OCI-LY1 (cell line): ENCODE data around the gene SMU1.

ENCODE experiments used
- H2AFZ ChIP-seq: fragments of 200-600 bp; sonication (generic), shearing (Covaris generic); 2 replicates; pipeline ENCODE4 v1.6.0; 2014; ENCODE audit warnings: antibody characterized with exemption, mild to moderate bottlenecking, low read length
- H3F3A ChIP-seq: fragments of 200-600 bp; sonication (generic), shearing (Covaris generic); 2 replicates; pipeline ENCODE4 v1.6.0; 2014; ENCODE audit warnings: mild to moderate bottlenecking, antibody characterized with exemption, low read length, moderate library complexity; ENCODE audit not compliant: insufficient read depth
- H3K27ac ChIP-seq: fragments of 200-600 bp; sonication (generic); 2 replicates; pipeline ENCODE4 v1.5.1; 2014; ENCODE audit warnings: low read length, mixed run types, mild to moderate bottlenecking, low read depth; ENCODE audit not compliant: poor library complexity, severe bottlenecking
- H3K27me3 ChIP-seq: fragments of 200-600 bp; sonication (generic); 2 replicates; pipeline ENCODE4 v1.6.0; 2014; ENCODE audit warnings: antibody characterized with exemption, mild to moderate bottlenecking, low read length, moderate library complexity; ENCODE audit not compliant: insufficient read depth
- H3K36me3 ChIP-seq: fragments of 200-600 bp; sonication (generic); 2 replicates; pipeline ENCODE4 v1.6.1; 2014; ENCODE audit warnings: mild to moderate bottlenecking, antibody characterized with exemption, low read length, moderate library complexity, mixed read lengths; ENCODE audit not compliant: insufficient read depth
- H3K4me1 ChIP-seq: fragments of 200-600 bp; sonication (generic); 2 replicates; pipeline ENCODE4 v1.5.1; 2014; ENCODE audit warnings: mild to moderate bottlenecking, low read length, moderate library complexity; ENCODE audit not compliant: insufficient read depth, severe bottlenecking
- H3K4me2 ChIP-seq: fragments of 200-600 bp; sonication (generic), shearing (Covaris generic); 2 replicates; pipeline ENCODE4 v1.6.1; 2014; ENCODE audit warnings: low read length
- H3K4me3 ChIP-seq: fragments of 200-600 bp; sonication (generic); 2 replicates; pipeline ENCODE4 v1.5.1; 2014; ENCODE audit warnings: low read length, low read depth, mild to moderate bottlenecking, mixed read lengths; ENCODE audit not compliant: poor library complexity, severe bottlenecking
- H3K79me2 ChIP-seq: fragments of 200-600 bp; shearing (Covaris generic); 2 replicates; pipeline ENCODE4 v1.6.1; 2016; ENCODE audit warnings: mixed run types, low read length, mixed read lengths; ENCODE audit not compliant: insufficient read depth
- H3K9ac ChIP-seq: fragments of 200-600 bp; sonication (generic), shearing (Covaris generic); 2 replicates; pipeline ENCODE4 v1.6.1; 2014; ENCODE audit warnings: mild to moderate bottlenecking, low read length, mixed read lengths
- H3K9me2 ChIP-seq: fragments of 200-600 bp; sonication (generic), shearing (Covaris generic); 2 replicates; pipeline ENCODE4 v1.6.1; 2014; ENCODE audit warnings: low read depth, mild to moderate bottlenecking, low read length, mixed read lengths
- H3K9me3 ChIP-seq: fragments of 200-600 bp; shearing (Covaris generic); 2 replicates; pipeline ENCODE4 v1.6.1; 2014; ENCODE audit warnings: low read length, mixed read lengths
- H4K20me1 ChIP-seq: fragments of 200-600 bp; sonication (generic), shearing (Covaris generic); 2 replicates; pipeline ENCODE4 v1.6.0; 2016; ENCODE audit warnings: mild to moderate bottlenecking, low read length; ENCODE audit not compliant: insufficient read depth
- CTCF ChIP-seq: fragments of 200-600 bp; sonication (generic), shearing (Covaris generic); IDR thresholded peaks from 2 replicates; pipeline ENCODE4 v1.5.1; 2017; ENCODE audit warnings: mild to moderate bottlenecking, antibody characterized with exemption, low read length, moderate library complexity, mixed read lengths
- EZH2 ChIP-seq: fragments of 200-600 bp; sonication (generic), shearing (Covaris generic); IDR thresholded peaks from 2 replicates; pipeline ENCODE4 v1.8.0; 2017; ENCODE audit warnings: borderline replicate concordance, mixed run types, mild to moderate bottlenecking, antibody characterized with exemption, low read length, moderate library complexity, mixed read lengths

The SMU1 gene

GRCh38 chr9:33117796-33118195 is 41.3 kb upstream of the SMU1 start:
- H3K36me3 ChIP-seq: no peaks in the 10 kb centered on the region

GRCh38 chr9:33117306-33117705 is 40.8 kb upstream of the SMU1 start:
- Histone ChIP-seq H3K4me2 (no peak overlapping the region), H3K9me2 (no peaks in the 10 kb centered on the region), H3K9ac (no peak overlapping the region), H4K20me1 (no peaks in the 10 kb centered on the region), H2AFZ (no peak overlapping the region), H3K4me3 (no peak overlapping the region), H3K9me3 (no peaks in the 10 kb centered on the region), H3K4me1 (no peaks in the 10 kb centered on the region), H3F3A (no peaks in the 10 kb centered on the region), H3K36me3 (no peaks in the 10 kb centered on the region), H3K27me3 (no peaks in the 10 kb centered on the region), H3K79me2 (no peaks in the 10 kb centered on the region), H3K27ac (no peak overlapping the region)
- TF ChIP-seq EZH2: no peak
- no peak for TF ChIP-seq CTCF

More at GRCh38 chr9:33117796-33118195, 41.3 kb upstream of the SMU1 start:
- Histone ChIP-seq H3K27ac (no peak overlapping the region), H2AFZ (no peak overlapping the region), H3K79me2 (no peaks in the 10 kb centered on the region), H3K9me3 (no peaks in the 10 kb centered on the region), H3K4me3 (no peak overlapping the region), H3F3A (no peaks in the 10 kb centered on the region), H4K20me1 (no peaks in the 10 kb centered on the region), H3K4me1 (no peaks in the 10 kb centered on the region), H3K27me3 (no peaks in the 10 kb centered on the region), H3K9me2 (no peaks in the 10 kb centered on the region), H3K4me2 (no peak overlapping the region), H3K9ac (no peak overlapping the region)
- TF ChIP-seq EZH2 (no peak), CTCF (no peak)

DNA sequence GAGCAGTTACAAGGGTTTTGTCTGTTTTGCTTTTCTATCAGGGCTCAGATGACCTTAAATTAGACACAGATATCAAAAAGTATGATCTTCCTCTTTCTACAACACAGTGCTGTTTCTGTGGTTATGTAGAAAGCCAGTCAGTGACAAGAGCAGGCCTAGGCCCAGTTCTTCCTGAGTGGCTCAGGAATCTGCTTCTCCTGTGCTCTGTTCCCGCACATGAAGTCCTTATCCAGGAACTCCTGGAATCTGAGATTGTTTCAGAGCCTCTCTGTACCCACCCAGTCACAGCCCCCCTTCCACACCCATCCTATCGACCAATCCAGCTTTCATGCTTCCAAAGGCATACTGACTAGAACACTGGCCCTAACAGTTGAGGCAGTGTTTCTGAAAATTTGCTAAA is 40.4 kb upstream of the SMU1 start:
- Histone ChIP-seq H3K36me3 (no peaks in the 10 kb centered on the region), H3K79me2 (no peaks in the 10 kb centered on the region), H3K9me3 (no peaks in the 10 kb centered on the region), H3K4me1 (no peaks in the 10 kb centered on the region), H3K4me3 (no peak overlapping the region), H3K9ac (no peak overlapping the region), H3K4me2 (no peak overlapping the region), H3K9me2 (no peaks in the 10 kb centered on the region), H4K20me1 (no peaks in the 10 kb centered on the region), H3F3A (no peaks in the 10 kb centered on the region), H3K27me3 (no peaks in the 10 kb centered on the region), H2AFZ (no peak overlapping the region), H3K27ac (no peak overlapping the region)
- TF ChIP-seq CTCF (no peak), EZH2 (no peak)
